ENCODE measurements around the gene REV3L.

GRCh38 chr6:111357705-111358104, 125.3 kb downstream of the REV3L start:
- TF ChIP-seq CTCF (conservative IDR thresholded peaks at IDR 0.05 in 1 of 2, IDR thresholded peaks at IDR 0.05 in 1 of 2; ENCODE audit: low read depth in 1 of 2, low read length in 2 of 2) (no peak), EZH2 (IDR thresholded peaks at IDR 0.05; ENCODE audit: low read length, missing control alignments) (no peak)

Data from fibroblast of lung (primary cell).